Fibroblast of mammary gland (primary cell): ENCODE measurements around the gene IZUMO4.

Experiments
- DNase-seq: peaks from one replicate; pipeline ENCODE4 v3.0.0-alpha.2; 2010; ENCODE audit warnings: low read depth
- H3K4me3 ChIP-seq: 2 replicates; pipeline ENCODE4 v1.5.1; 2011; ENCODE audit warnings: low read depth, mild to moderate bottlenecking, low read length, moderate library complexity; ENCODE audit not compliant: control insufficient read depth
- TF ChIP-seq, protein P1 (sequence below): conservative IDR thresholded peaks from 2 replicates; pipeline ENCODE4 v1.5.1; 2011; ENCODE audit warnings: low read depth, low read length, inconsistent platforms; ENCODE audit not compliant: control insufficient read depth, insufficient read depth

IZUMO4 gene

GRCh38 chr19:2077833-2078619 is 18.7 kb upstream of the IZUMO4 start:
- no peak for DNase-seq
- no peak overlapping the region for H3K4me3 ChIP-seq
- TF ChIP-seq, protein P1, sequence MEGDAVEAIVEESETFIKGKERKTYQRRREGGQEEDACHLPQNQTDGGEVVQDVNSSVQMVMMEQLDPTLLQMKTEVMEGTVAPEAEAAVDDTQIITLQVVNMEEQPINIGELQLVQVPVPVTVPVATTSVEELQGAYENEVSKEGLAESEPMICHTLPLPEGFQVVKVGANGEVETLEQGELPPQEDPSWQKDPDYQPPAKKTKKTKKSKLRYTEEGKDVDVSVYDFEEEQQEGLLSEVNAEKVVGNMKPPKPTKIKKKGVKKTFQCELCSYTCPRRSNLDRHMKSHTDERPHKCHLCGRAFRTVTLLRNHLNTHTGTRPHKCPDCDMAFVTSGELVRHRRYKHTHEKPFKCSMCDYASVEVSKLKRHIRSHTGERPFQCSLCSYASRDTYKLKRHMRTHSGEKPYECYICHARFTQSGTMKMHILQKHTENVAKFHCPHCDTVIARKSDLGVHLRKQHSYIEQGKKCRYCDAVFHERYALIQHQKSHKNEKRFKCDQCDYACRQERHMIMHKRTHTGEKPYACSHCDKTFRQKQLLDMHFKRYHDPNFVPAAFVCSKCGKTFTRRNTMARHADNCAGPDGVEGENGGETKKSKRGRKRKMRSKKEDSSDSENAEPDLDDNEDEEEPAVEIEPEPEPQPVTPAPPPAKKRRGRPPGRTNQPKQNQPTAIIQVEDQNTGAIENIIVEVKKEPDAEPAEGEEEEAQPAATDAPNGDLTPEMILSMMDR: no peak

GRCh38 chr19:2079076-2079864 is 17.4 kb upstream of the IZUMO4 start:
- DNase-seq: no peak
- H3K4me3 ChIP-seq: no peak overlapping the region
- TF ChIP-seq, protein P1: no peak

- no peak for DNase-seq
- no peak overlapping the region for H3K4me3 ChIP-seq
- TF ChIP-seq, protein P1: no peak
These were observed 16.8 kb upstream of the IZUMO4 start for GRCh38 chr19:2079865-2080301.

GRCh38 chr19:2080336-2080988 is 16.3 kb upstream of the IZUMO4 start:
- DNase-seq: no peak
- no peak overlapping the region for H3K4me3 ChIP-seq
- TF ChIP-seq, protein P1: no peak

GRCh38 chr19:2081873-2082810 is 14.6 kb upstream of the IZUMO4 start:
- H3K4me3 ChIP-seq: no peak overlapping the region
- TF ChIP-seq, protein P1: no peak
- DNase-seq: no peak

- TF ChIP-seq, protein P1: no peak
- DNase-seq: no peak
- no peak overlapping the region for H3K4me3 ChIP-seq
These were observed 13.4 kb upstream of the IZUMO4 start for GRCh38 chr19:2083174-2083854.
